Fibroblast of the aortic adventitia (primary cell): ENCODE measurements around the gene BTD. TPM values are rescaled to one million over a fixed set of nuclear protein-coding genes. Genes with fewer than 3 reads are reported as not detected.

Source experiments
- DNase-seq: peaks from one replicate; pipeline ENCODE4 v3.0.0-alpha.2; 2010; ENCODE audit warnings: low read depth
- H3K4me3 ChIP-seq: 2 replicates; pipeline ENCODE4 v1.5.1; 2011; ENCODE audit warnings: low read depth, mild to moderate bottlenecking, control low read depth, low read length, moderate library complexity
- CTCF ChIP-seq: IDR thresholded peaks from 2 replicates; pipeline ENCODE4 v1.5.1; 2011; ENCODE audit warnings: mild to moderate bottlenecking, low read length, control low read depth, inconsistent platforms; ENCODE audit not compliant: insufficient read depth
- total RNA-seq: library from RNA; depleted of rRNA; stranded (reverse); fragments of >200 nt; gene quantifications from 2 replicates; pipeline ENCODE4 v1.2.3, GENCODE V29; 2012; ENCODE audit warnings: low replicate concordance

The BTD gene
- total RNA-seq, 1 donor, result 19.7 TPM

GRCh38 chr3:15676259-15676658, 74.7 kb downstream of the BTD start:
- peak; percentile 7 for DNase-seq
- TF ChIP-seq CTCF, result no peak
- no peak overlapping the region for H3K4me3 ChIP-seq

GRCh38 chr3:15679306-15679705, 77.8 kb downstream of the BTD start:
- H3K4me3 ChIP-seq, result no peak overlapping the region
- DNase-seq, result no peak

GRCh38 chr3:15681668-15682067, 80.1 kb downstream of the BTD start:
- TF ChIP-seq CTCF, result no peak
- peak; percentile 22 for DNase-seq
- no peak overlapping the region for H3K4me3 ChIP-seq

More at GRCh38 chr3:15679306-15679705, 77.8 kb downstream of the BTD start:
- no peak for TF ChIP-seq CTCF

GRCh38 chr3:15682561-15683185, 81.1 kb downstream of the BTD start:
- no peak for TF ChIP-seq CTCF
- no peak overlapping the region for H3K4me3 ChIP-seq
- DNase-seq, result peak; percentile 73

GRCh38 chr3:15683253-15683652, 81.7 kb downstream of the BTD start:
- peak; percentile 3 for DNase-seq
- TF ChIP-seq CTCF, result no peak
- H3K4me3 ChIP-seq, result no peak overlapping the region

GRCh38 chr3:15685927-15686326, 84.4 kb downstream of the BTD start:
- TF ChIP-seq CTCF, result no peak
- DNase-seq, result no peak
- no peak overlapping the region for H3K4me3 ChIP-seq

GRCh38 chr3:15690230-15690629, 88.7 kb downstream of the BTD start:
- no peak for TF ChIP-seq CTCF
- no peak overlapping the region for H3K4me3 ChIP-seq
- no peak for DNase-seq
